H1 (cell line): ENCODE measurements around the gene STK11. TPM values are rescaled to one million over a fixed set of nuclear protein-coding genes. Genes with fewer than 3 reads are reported as not detected.

Source experiments
- CTCF ChIA-PET: fragments of 300-600 bp; sonication (Branson Sonifier 250); formaldehyde crosslinking; loops from one replicate; lab custom pipeline; 2021; ENCODE audit not compliant: partially characterized antibody; lab: Charles Lee
- POLR2A ChIA-PET: fragments of 300-600 bp; sonication (Branson Sonifier 250); formaldehyde crosslinking; loops from one replicate; lab custom pipeline; 2021; ENCODE audit warnings: inconsistent platforms; ENCODE audit not compliant: partially characterized antibody; lab: Charles Lee
- DNase-seq, 2 experiments: peaks; one replicate each; pipeline versions ENCODE4 v3.0.0 to v3.0.0-alpha.2; 2010 to 2022; ENCODE audit warnings: low spot score in 2 of 2, low read depth in 1 of 2, mixed read lengths in 1 of 2
- FAIRE-seq: peaks from 2 replicates; lab custom pipeline; 2011; peaks lifted over from hg19 to GRCh38; lab: Jason Lieb, UNC
- H2AFZ ChIP-seq: 2 replicates; pipeline ENCODE4 v1.8.1; 2012; ENCODE audit warnings: low read length, inconsistent platforms
- H2AK5ac ChIP-seq: 2 replicates; pipeline ENCODE4 v1.6.1; 2013; ENCODE audit warnings: low read depth, low read length
- H2BK120ac ChIP-seq: replicated peaks from 2 replicates; pipeline ENCODE3; 2013; ENCODE audit warnings: low read depth, low read length, inconsistent platforms
- H2BK12ac ChIP-seq: 2 replicates; pipeline ENCODE4 v1.6.1; 2013; ENCODE audit warnings: low read depth, low read length
- H2BK15ac ChIP-seq: 2 replicates; pipeline ENCODE4 v1.6.1; 2013; ENCODE audit warnings: low read length
- H2BK20ac ChIP-seq: 2 replicates; pipeline ENCODE4 v1.6.1; 2013; ENCODE audit warnings: low read length
- H2BK5ac ChIP-seq: 2 replicates; pipeline ENCODE4 v1.6.1; 2013; ENCODE audit warnings: low read depth, low read length
- H3K14ac ChIP-seq: 2 replicates; pipeline ENCODE4 v1.6.1; 2013; ENCODE audit warnings: inconsistent platforms; ENCODE audit not compliant: insufficient read length
- H3K18ac ChIP-seq: 2 replicates; pipeline ENCODE4 v1.6.1; 2013; ENCODE audit warnings: low read length; ENCODE audit errors: extremely low read depth
- H3K23ac ChIP-seq: 2 replicates; pipeline ENCODE4 v1.6.1; 2013; ENCODE audit warnings: inconsistent platforms; ENCODE audit not compliant: insufficient read length
- H3K23me2 ChIP-seq: 2 replicates; pipeline ENCODE4 v1.6.1; 2013; ENCODE audit warnings: low read depth, low read length
- H3K27ac ChIP-seq: 2 replicates; pipeline ENCODE4 v1.6.1; 2011; ENCODE audit warnings: low read depth, low read length, inconsistent platforms
- H3K27me3 ChIP-seq, 4 experiments: replicated peaks in 1 of 4; 1 replicate in 1 of 4; 2 replicates in 3 of 4; pipeline versions ENCODE4 v1.6.1 to v1.8.1; 2011 to 2013; ENCODE audit warnings: low read length in 3 of 4, mild to moderate bottlenecking in 3 of 4, inconsistent platforms in 2 of 4, mixed read lengths in 2 of 4, moderate library complexity in 1 of 4; ENCODE audit not compliant: control insufficient read depth in 3 of 4, insufficient read depth in 3 of 4; ENCODE audit errors: extremely low read depth in 1 of 4
- H3K36me3 ChIP-seq, 4 experiments: 2 replicates each; pipeline versions ENCODE4 v1.6.1 to v1.8.1; 2011 to 2013; ENCODE audit warnings: mild to moderate bottlenecking in 4 of 4, low read length in 3 of 4, moderate library complexity in 2 of 4, control low read depth in 1 of 4, inconsistent platforms in 1 of 4; ENCODE audit not compliant: insufficient read depth in 4 of 4, control insufficient read depth in 2 of 4
- H3K4ac ChIP-seq: replicated peaks from 2 replicates; pipeline ENCODE3; 2013; ENCODE audit warnings: low read length, low read depth, mixed read lengths, inconsistent platforms; ENCODE audit not compliant: insufficient read length
- H3K4me1 ChIP-seq, 4 experiments: replicated peaks in 1 of 4; 1 replicate in 1 of 4; 2 replicates in 3 of 4; pipeline versions ENCODE4 v1.6.1 to v1.8.1; 2011 to 2013; ENCODE audit warnings: low read length in 3 of 4, inconsistent platforms in 2 of 4, mixed read lengths in 1 of 4; ENCODE audit not compliant: insufficient read depth in 4 of 4, control insufficient read depth in 3 of 4
- H3K4me2 ChIP-seq, 2 experiments: 2 replicates each; pipeline versions ENCODE4 v1.6.1 to v1.8.1; 2011 to 2013; ENCODE audit warnings: low read depth in 2 of 2, low read length in 2 of 2, control low read depth in 1 of 2, inconsistent platforms in 1 of 2, mild to moderate bottlenecking in 1 of 2; ENCODE audit not compliant: insufficient read depth in 1 of 2
- H3K4me3 ChIP-seq, 4 experiments: fragments of 200-600, 300-600 bp in 1 of 4; sonication (generic), shearing (Covaris generic), sonication (Bioruptor Twin) in 1 of 4; 2 replicates each; pipeline versions ENCODE4 v1.5.1 to v1.8.1; 2011 to 2016; ENCODE audit warnings: low read length in 4 of 4, low read depth in 3 of 4, control low read depth in 2 of 4, inconsistent platforms in 2 of 4, mild to moderate bottlenecking in 2 of 4, mixed read lengths in 1 of 4, moderate library complexity in 1 of 4; ENCODE audit not compliant: insufficient read depth in 2 of 4; ENCODE audit errors: extremely low read depth in 1 of 4
- H3K56ac ChIP-seq: replicated peaks from 2 replicates; pipeline ENCODE3; 2013; ENCODE audit warnings: low read depth, mild to moderate bottlenecking, mixed read lengths, low read length, inconsistent platforms; ENCODE audit not compliant: insufficient read length
- H3K79me1 ChIP-seq: 2 replicates; pipeline ENCODE4 v1.6.1; 2013; ENCODE audit warnings: low read depth, low read length, control low read depth
- H3K79me2 ChIP-seq, 2 experiments: 2 replicates each; pipeline versions ENCODE4 v1.6.1 to v1.8.1; 2012 to 2013; ENCODE audit warnings: low read length in 2 of 2, mild to moderate bottlenecking in 2 of 2, inconsistent platforms in 1 of 2; ENCODE audit not compliant: insufficient read depth in 2 of 2, control insufficient read depth in 1 of 2
- H3K9ac ChIP-seq, 4 experiments: replicated peaks in 1 of 4; 1 replicate in 1 of 4; 2 replicates in 3 of 4; pipeline versions ENCODE4 v1.6.1 to v1.8.1; 2011 to 2013; ENCODE audit warnings: low read depth in 3 of 4, low read length in 3 of 4, control low read depth in 2 of 4, mild to moderate bottlenecking in 2 of 4, moderate library complexity in 2 of 4, inconsistent platforms in 1 of 4; ENCODE audit errors: extremely low read depth in 1 of 4
- H3K9me3 ChIP-seq, 2 experiments: 2 replicates each; pipeline versions ENCODE4 v1.6.1 to v1.8.1; 2012 to 2013; ENCODE audit warnings: mild to moderate bottlenecking in 2 of 2, moderate library complexity in 2 of 2, control low read depth in 1 of 2, inconsistent platforms in 1 of 2, low read depth in 1 of 2, low read length in 1 of 2, mixed read lengths in 1 of 2; ENCODE audit not compliant: insufficient read depth in 2 of 2
- H4K20me1 ChIP-seq, 2 experiments: replicated peaks in 1 of 2; 2 replicates each; pipeline versions ENCODE3 to v1.8.1; 2011 to 2013; ENCODE audit warnings: inconsistent platforms in 2 of 2, low read length in 2 of 2, mild to moderate bottlenecking in 1 of 2; ENCODE audit not compliant: insufficient read depth in 2 of 2, control insufficient read depth in 1 of 2
- H4K5ac ChIP-seq: 2 replicates; pipeline ENCODE4 v1.6.1; 2013; ENCODE audit warnings: low read length, low read depth, mixed read lengths, inconsistent platforms; ENCODE audit not compliant: insufficient read length
- H4K8ac ChIP-seq: 2 replicates; pipeline ENCODE4 v1.8.0; 2013; ENCODE audit warnings: mild to moderate bottlenecking, moderate library complexity, low read length, inconsistent platforms; ENCODE audit not compliant: insufficient read depth; ENCODE audit errors: extremely low read depth
- H4K91ac ChIP-seq: replicated peaks from 2 replicates; pipeline ENCODE3; 2013; ENCODE audit warnings: low read length, mixed read lengths, inconsistent platforms; ENCODE audit not compliant: insufficient read length
- CBX8 ChIP-seq: fragments of 300-800, 300-1000 bp; sonication (generic); IDR thresholded peaks from 2 replicates; pipeline ENCODE4 v1.7.1; 2016; ENCODE audit warnings: low read depth, low read length, borderline replicate concordance
- WGBS, 2 experiments: shearing (Covaris generic) in 1 of 2; methylation state at CpG; one replicate each; pipeline versions ENCODE4 v1.1.6 to v1.1.7; 2013 to 2015; ENCODE audit warnings: low lambda C conversion rate in 2 of 2, mixed read lengths in 2 of 2, inconsistent platforms in 1 of 2, low coverage in 1 of 2, missing lambda C conversion rate in 1 of 2; ENCODE audit not compliant: insufficient replicate concordance in 2 of 2, insufficient coverage in 1 of 2, insufficient read length in 1 of 2; ENCODE audit errors: extremely low coverage in 1 of 2, missing lambda C conversion rate in 1 of 2; 5-methylcytosine and 5-hydroxymethylcytosine counted together
- polyA plus RNA-seq, 7 experiments: library from polyadenylated mRNA; depleted of rRNA in 3 of 7; stranded (reverse) in 5 of 7; unstranded in 2 of 7; fragments of >200 nt in 5 of 7; fragments of 200-250 nt in 2 of 7; gene quantifications; 1 replicate in 5 of 7; 2 replicates in 1 of 7; 4 replicates in 1 of 7; pipeline versions ENCODE4 v1.2.1 to v1.2.3, GENCODE V29; 2011 to 2013; ENCODE audit warnings: missing spikeins in 2 of 7, mixed read lengths in 2 of 7
- total RNA-seq: library from RNA; stranded (reverse); fragmentation: NEBNext Ultra II Directional; extraction: Animal tissue kit (Norgen Biotek cat#: 25700); gene quantifications from 2 replicates; pipeline ENCODE4 v1.2.1, GENCODE V29; 2021
- TF ChIP-seq, protein P1 (sequence below): IDR thresholded peaks from 2 replicates; pipeline ENCODE4 v1.6.1; 2011; ENCODE audit warnings: low read length, improper control_type of control experiment

The STK11 gene
- total and polyA plus RNA-seq, 2 of the 8 experiments (the other 6 are each of a cell fraction or from before 2014, with no cell fraction given), result 45.3 to 70.7 TPM

DNA sequence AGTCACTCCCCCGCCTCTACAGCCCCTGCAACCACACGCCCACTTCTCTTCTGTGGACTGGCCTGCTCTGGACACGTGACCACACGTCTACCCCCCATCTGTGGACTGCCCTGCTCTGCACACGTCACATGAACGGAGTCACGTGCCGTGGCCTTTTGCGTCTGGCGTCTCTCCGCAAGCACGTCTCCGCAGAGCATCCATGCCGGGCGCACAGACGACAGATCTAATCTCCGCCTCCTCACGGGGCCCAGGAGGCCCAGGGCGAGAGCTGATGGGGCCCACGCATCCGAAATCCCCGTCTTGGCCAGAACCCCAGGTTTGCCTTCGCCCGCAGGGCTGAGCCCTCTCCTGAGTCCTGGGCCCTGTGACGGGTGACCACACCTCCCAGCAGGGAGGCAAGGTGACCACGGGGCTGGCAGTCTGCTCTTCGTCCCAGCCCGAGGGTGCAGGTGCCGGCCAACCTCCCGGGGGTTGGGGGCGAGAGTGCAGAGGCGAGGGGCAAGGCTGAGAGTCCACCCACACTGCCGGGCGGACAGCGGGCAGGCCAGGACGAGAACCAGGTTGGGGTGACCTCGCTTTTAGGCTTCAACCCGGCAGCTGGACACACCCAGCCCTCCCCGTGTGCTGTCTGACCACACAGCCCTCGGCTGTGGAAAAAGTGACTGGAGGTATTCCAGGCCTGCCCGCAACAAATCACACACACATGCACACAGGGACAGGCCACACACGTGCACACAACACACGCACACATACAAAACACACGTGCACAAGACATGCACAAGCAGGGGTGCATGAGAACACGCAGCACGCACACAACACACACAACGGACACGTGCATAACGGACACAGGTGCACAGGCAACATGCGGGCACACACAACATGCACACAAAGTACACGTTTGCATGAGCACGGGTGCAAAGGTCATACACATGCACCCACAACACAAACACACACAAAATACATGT lies 35.4 kb upstream of the STK11 start:
- DNase-seq, result no peak
- H3K27me3 ChIP-seq, result no peaks in the 10 kb centered on the region; a peak in 1 of 7 replicates
- TF ChIP-seq, protein P1, sequence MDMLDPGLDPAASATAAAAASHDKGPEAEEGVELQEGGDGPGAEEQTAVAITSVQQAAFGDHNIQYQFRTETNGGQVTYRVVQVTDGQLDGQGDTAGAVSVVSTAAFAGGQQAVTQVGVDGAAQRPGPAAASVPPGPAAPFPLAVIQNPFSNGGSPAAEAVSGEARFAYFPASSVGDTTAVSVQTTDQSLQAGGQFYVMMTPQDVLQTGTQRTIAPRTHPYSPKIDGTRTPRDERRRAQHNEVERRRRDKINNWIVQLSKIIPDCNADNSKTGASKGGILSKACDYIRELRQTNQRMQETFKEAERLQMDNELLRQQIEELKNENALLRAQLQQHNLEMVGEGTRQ, result no peak
- no peak for TF ChIP-seq CBX8
- TF ChIP-seq, all 59 proteins: peak for 0
- Histone ChIP-seq H3K4me1 (peaks cover 0 to 29% (median 17%) of the 10 kb centered on the region in 4 experiments; a peak in 5 of 7 replicates), H4K8ac (peak overlapping the region; percentile 90; the same call in 1 of the 2 replicates), H3K4me3 (no peak overlapping the region), H3K9ac (no peak overlapping the region), H3K4me2 (peak overlapping the region in 1 of 2 experiments; percentile 47; a peak in 1 of 4 replicates), H2AK5ac (peak overlapping the region; percentile 99), H2BK5ac (peak overlapping the region; percentile 97), H3K4ac (peak overlapping the region; percentile 96), H2BK20ac (peak overlapping the region; percentile 84), H3K23ac (peak overlapping the region; percentile 0), H3K79me2 (peaks cover 10 to 71% of the 10 kb centered on the region in 2 experiments), H3K27ac (peak overlapping the region; percentile 48), H3K14ac (no peak overlapping the region), H3K79me1 (peaks cover 43% of the 10 kb centered on the region), H2AFZ (no peak overlapping the region), H3K18ac (no peak overlapping the region; the same call in 1 of the 2 replicates), H3K56ac (no peak overlapping the region), H2BK120ac (peak overlapping the region; percentile 68), H4K20me1 (peaks cover 0 to 30% of the 10 kb centered on the region in 2 experiments), H2BK12ac (peak overlapping the region; percentile 91; the same call in 1 of the 2 replicates), H4K5ac (peak overlapping the region; percentile 34), H3K23me2 (peaks cover 14% of the 10 kb centered on the region), H2BK15ac (peak overlapping the region; percentile 96), H3K9me3 (no peaks in the 10 kb centered on the region), H4K91ac (peak overlapping the region; percentile 95), H3K36me3 (peaks cover 0 to 2% (median 0%) of the 10 kb centered on the region in 4 experiments; a peak in 1 of 8 replicates)
- CTCF ChIA-PET, result interaction anchor here (0.8 to 1.1 kb wide), 2 partner anchors 51 to 53 kb away, joined by 3 read pairs; no protein-coding TSS in a partner anchor
- 95% methylated on average over 49 of the region's 52 CpGs; no CpG with 5 or more reads in 1 of the 2 experiments for WGBS, 2 experiments
- no peak for FAIRE-seq
- POLR2A ChIA-PET, result interaction anchor here (0.6 to 1.6 kb wide), 4 partner anchors 13 to 144 kb away, joined by 3 to 4 read pairs (median 4); partner anchors contain the start of gene CNN2
